Amygdala (tissue), 56 donors: ENCODE results near the gene MERTK.
"Not testable (repeated sequence)": the region's sequence is repeated elsewhere in the genome, so short reads cannot be mapped to it uniquely, and the experiment has no call there.

Experiments used
- DNase-seq, 56 donors: peaks; one replicate each; lab custom pipeline; 2025; lab: John Stamatoyannopoulos, UW

Gene MERTK

DNA sequence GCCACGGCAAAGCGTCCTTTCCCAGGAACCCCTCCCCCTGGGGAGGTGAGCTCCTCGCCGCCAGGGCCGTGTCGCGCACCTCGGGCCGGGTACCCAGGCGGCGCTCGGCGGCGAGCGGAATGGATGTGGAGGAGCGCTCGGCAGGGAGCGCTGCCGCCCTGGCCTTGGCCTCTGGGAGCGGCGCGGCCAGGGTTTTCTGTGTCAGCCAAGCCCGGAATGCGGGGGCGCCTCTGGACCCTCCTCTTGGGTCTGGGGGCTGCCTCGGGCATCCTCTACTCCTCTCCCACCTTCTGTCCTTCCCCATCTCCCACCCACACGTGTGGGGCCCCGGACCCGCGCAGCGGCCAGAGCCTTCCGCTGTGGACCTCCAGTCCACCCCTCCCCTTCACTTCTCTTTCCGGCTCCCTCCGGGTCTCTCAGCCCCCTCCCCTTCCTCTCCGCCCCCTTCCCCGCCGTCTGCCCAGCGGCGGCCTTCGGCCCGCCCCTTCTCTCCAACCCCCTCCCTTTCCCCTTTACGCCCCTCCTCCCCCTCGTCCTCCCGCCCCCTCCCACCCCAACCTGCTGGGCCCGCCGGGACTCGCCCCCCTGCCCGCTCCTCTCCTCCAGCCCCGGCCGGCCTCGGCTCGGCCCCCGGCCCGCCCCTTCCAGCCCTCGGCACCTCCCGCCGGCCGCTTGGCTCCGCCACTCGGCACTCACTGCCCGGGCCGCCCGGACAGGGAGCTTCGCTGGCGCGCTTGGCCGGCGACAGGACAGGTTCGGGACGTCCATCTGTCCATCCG is at the start of gene MERTK:
Gene MERTK (plus strand): TSS at position 684 of the 779 bp plus-strand sequence. CDS start 129 bp downstream, outside the sequence.
- peak in 52 of 56 donors; percentile 27 to 83 (median 68) for DNase-seq

DNA sequence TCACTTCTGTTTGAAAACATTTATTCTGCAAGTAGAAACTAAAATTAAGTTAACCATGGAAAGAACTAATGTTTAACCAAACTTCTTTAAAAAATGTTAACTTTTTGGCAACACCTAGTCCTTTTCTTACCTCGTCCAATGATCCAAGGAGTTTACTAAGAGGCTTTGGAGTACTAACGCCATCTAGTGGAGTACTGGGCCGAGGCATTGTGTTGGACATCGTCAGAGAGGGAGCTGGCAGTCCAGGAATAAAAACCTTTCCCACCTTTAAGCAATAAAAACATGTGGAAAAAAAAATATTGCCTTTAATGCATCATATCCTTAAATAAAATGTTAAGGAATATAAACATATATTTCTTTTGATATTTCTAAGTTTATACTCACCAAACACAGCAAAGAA is 47.8 kb upstream of the MERTK start:
- peak in 8 of 56 donors; percentile 0 to 28 (median 6) for DNase-seq

DNA sequence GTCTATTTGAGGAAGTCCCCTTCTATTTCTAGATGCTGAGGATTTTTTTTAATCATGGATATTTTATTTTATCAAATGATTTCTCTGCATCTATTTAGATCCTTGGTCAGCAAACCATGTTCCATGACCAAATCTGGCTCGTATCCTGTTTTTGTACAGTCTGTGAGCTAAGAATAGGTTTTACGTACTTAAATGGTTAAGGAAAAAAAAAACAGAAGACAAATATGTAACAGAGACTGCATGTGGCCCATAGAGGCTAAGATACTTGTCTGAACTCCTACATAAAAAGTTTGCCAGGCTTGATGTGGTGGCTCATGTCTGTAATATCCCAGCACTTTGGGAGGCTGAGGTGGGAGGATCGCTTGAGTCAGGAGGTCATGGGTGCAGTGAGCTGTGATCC is 45.9 kb upstream of the MERTK start:
- not testable (repeated sequence) for DNase-seq

DNA sequence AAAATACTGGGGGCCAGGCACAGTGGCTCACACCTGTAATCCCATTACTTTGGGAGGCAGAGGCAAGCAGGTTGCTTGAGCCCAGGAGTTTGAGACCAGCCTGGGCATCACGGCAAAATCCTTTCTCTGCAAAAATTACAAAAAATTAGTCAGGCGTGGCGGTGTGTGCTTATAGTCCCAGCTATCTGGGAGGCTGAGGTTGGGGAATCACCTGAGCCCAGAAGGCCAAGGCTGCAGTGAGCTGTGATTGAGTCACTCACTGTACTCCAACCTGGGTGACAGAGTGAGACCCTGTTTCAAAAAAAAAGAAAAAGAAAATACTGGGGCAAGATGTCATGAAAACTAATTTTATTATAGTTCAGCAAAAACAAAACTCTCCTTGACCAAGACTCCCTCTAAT is 38.4 kb upstream of the MERTK start:
- not testable (repeated sequence) for DNase-seq

DNA sequence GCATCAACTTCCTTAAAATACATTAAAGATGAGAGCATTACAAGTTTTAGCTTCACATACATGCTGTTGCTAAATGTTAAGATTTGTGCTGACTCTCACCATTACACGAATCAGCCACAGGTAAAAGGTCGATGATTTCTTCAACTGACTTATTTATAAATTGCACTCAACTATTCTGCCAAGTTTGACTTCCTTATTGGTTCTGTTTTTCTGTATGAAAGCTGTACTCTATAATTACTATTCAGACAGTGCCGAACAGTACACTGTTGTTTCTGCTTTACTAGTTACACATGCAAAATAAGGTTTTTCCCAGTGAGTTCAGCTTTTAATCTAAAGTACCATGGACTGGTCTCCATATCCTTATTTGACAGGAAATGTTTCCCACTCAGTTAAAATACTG is 33.3 kb upstream of the MERTK start:
- not testable (repeated sequence) for DNase-seq

DNA sequence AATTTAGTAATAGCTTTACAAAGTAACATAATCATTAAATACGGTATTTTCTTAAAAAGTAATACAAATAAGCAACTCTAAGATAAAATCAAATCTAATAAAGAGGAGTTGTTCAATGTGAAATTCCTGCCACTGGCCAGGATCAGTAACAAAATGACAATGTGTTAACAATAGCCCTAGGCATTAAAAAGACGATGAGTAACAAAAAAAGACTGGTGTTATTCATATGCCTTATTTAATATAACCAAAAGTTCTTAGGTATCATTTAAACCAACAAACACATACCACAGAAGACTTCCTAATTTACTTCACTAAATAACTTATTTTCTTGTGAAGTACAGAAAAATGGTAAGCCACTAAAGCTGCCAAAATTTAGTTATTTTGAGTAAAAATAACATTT is 25.6 kb upstream of the MERTK start:
- not testable (repeated sequence) for DNase-seq

DNA sequence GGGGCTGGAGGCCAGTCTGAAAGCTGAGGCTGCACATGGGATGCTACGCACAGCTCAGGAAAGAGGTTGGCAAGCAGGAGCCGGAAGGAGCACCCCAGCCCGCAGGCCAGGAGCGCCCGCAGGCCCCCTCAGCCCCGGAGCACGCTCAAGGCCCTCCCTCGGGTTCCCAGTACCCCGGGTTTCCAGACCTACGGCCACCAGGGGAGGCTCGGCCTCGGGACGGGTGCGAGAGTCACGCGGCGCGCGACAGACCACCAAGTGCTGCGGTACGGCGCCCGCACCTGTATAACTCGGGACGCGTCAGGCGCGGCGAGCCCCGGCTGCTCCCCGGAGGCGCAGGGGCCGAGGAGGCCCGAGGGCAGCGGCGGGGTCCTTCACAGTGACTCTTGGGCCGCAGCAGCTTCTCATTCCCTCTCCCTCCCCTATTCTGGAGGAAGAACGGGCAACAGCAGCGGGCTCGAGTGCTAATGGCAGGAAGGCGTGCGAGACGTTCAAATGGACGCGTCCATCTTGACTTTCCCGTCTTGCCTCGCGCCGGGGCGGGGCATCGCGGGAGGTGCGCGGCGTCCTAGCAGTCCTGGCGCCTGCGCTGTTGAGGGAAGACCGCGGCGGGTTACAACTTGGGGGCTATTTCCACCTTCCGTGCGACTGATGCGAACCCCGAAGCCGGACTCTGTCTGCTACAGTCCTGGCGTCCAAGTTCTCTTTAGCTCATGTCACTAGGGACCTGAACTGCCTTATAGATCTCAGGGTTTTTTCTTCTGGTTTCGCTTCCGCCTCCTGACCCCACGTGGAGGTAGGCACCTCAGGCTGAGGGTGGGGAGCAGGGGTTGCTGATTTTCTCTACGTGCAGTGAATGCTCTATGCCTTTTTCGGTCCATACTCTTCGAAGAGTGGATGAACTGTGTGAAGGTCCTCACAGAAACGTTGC is 14.5 kb upstream of the MERTK start, which contains the start of gene ANAPC1:
Gene ANAPC1 (minus strand): TSS at position 533 of the 931 bp plus-strand sequence. CDS start 3,368 bp downstream, outside the sequence.
- DNase-seq, result peak in 55 of 56 donors; percentile 35 to 87 (median 70)

DNA sequence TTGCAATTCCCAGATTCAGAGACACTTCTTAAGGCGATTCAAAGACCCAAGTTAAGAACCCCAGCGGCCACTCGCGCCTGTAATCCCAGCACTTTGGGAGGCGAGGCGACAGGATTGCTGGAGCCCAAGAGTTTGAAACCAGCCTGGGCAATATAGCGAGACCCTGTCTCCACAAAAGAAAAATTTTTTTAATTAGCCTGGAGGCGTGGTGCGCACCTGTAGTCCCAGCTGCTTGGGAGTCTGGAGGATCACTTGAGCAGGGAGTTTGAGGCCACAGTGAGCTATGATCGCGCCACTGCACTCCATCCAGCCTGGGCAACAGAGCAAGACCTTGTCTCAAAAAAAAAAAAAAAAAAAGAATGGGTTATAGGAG is 13.8 kb upstream of the MERTK start:
- peak in 1 of 56 donors; percentile 29 for DNase-seq

DNA sequence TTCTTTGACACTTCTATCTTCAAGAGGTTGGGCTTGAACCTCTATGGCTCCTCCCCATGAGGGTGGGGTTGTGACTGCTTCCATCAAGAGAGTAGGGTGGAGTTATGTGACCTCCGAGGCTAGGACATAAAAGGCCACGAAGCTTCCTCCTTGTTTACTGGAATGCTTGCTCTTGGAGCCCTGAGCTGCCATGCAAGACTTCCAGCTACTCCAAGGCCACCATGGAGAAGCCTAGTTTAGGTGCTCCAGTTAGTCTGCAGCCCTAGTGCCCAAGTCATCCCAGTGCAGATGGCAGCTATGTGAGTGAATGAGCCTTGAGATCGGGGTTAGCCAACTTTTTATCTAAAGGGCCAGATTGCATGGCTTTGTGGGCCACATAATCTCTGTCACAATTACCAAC is 2.4 kb upstream of the MERTK start:
- DNase-seq, result no peak

DNA sequence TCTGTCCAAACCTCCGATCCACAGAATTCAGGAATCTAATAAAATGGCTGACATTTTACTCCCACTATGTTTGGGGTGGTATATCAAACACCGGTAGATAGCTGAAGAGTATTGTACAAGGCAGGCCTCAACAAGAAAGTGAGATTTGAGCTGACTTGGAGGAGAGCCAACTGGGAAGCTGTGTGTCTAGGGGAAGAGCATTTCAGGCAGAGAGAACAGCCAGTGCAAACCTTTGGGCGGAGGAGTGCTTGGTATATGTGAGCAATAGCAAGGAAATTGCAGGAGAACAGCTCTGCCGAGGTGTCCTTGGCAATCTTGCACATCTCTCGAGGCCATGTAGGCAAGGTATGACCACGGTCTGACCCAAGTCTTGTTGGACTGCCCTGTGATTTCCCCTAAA is 1.8 kb upstream of the MERTK start:
- no peak for DNase-seq

DNA sequence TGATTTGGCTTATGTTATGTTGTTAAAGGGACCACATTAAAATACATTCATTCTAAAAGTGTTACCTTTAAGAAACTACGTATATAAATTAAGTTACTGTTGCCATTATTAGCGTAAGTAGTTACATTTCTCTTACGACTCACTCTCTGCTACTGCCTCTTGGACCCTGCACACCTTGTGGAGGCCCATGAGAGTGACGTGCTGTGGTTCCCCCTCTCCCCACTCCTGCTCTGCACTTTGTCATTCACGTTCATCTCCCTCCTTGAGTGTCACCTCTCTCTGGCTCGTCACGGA is 830 bp upstream of the MERTK start:
- no peak for DNase-seq

DNA sequence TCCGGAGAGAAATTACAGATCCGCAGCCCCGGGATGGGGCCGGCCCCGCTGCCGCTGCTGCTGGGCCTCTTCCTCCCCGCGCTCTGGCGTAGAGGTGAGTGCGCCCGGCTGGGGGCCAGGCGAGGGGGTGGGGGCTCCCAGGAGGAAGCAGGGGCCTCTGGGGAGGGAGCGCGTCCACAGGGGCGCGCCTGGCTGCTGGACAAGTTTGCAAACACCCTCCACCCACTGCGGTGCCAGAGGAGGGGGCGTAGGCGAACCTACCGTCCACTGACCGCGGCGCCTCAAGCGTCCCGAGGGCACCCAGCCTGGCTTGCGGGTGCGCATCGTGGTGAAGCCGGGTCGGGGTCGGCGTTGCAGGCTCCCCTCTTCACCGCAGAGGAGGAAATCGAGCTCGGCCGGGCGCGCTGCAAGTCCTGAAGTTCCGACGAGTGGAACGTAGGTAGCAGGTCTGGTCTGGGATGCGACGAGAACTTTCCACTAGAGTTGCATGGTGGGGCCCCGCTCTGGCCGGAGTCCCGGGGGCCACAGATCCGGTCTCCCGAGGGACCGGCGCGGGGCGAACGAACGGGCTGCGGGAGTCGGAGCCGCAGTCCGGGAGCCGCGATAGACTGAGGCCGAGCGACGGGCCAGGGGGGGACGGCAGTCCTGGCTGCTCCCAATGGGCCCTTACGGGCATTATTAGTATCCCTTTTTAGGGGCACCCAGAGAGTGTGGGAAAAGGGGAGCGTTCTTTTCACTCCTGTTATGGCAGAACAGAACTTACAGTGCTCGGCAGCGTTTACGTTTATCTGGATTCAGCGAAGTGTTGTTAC is 502 bp downstream of the MERTK start:
- DNase-seq, result peak in 7 of 56 donors; percentile 19 to 75 (median 51)

DNA sequence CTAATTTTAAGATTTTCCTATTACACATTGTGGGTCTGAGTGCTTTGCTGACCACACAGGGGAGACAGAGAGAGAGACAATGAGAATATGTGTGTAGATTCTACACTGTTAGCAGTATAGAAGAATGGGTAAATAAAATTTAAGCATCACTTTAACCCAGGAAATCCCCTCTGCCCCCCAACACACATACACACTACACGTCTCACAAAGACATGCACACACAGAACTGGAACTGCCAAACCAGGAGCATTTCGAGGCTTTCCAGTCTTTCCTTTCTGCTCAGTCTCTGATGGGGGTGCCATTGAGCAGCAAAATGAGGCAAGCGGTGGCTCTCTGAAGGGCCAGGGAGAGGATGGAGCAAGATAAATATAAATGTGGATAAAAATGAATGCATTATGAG is 2.5 kb downstream of the MERTK start:
- peak in 17 of 56 donors; percentile 3 to 44 (median 13) for DNase-seq

DNA sequence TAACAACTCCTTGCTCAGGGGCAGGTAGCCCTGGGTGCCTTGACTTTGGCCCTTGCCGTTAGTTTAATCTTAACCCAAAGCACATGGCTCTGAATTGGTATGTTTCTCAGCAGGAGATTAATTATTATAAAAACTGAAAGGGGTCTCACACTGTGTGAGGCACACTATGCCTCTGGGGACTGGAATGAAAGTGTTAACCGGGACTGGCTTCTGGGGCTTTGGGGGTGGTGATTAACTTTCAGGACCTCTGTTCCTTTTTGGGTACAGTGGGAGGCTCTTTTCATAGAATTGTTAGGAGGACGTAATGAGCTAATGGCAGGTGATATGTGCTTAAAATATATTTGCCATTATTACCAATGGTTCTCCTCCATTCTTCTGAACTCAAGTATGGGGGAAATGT is 5.1 kb downstream of the MERTK start:
- DNase-seq, result no peak

DNA sequence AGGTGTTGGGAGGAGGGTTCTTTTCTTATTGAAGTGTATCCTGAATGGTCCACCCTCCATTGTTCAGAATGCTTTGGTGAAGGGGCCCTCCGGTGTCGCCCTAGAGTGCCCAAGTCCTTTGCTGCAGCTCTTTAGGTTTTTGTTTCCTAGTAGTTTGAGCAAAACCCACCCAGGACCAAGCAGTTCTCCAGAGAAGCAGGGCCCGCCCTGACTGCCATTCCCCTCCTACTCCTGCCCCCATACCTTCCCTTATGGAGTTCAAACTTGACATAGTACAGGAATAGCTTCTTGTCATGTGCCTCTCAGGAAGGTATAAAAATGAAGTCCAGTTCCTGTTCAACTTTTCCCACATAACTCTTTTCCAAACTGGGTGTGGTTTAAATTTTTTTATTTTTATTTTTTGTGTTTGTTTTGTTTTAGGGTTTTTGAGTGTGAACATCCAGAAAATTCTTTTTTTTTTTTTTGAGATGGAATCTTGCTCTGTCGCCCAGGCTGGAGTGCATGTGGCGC is 5.6 kb downstream of the MERTK start:
- DNase-seq, result no peak

DNA sequence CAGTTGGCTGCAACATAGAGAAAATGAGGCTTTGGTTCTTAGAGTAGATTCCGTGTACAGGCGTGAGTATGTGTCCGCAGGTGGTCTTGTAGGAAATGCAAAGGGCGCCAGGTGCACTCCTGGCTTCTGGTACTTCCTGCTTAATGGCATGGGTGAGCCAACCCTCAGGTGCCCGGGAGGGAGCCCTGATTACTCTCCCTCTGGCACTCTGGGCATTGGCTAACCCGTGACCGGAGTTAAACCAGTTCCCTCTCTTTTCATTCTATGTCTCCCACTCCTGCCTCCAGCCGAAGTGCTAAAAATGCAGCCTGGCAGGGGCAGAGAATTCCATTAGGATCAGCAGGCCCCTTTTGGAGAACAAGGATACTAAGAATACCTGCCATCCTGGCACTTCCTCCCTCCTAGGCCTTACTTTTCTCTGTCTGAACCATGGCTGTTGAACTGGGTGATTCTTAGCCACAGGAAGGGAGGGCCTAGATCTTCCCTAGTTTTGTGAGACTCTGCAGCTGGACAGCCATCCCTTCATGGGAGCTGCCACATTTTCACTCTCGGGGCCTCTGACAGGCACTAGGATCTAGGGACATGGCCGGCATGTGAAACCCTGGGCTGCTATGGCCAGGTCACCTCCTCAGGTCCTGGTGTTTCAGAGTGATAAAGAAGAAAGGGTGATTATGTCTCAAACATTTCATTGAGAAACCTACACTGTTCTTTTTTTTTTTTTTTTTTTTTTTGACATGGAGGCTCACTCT is 6.5 kb downstream of the MERTK start:
- DNase-seq, result no peak

DNA sequence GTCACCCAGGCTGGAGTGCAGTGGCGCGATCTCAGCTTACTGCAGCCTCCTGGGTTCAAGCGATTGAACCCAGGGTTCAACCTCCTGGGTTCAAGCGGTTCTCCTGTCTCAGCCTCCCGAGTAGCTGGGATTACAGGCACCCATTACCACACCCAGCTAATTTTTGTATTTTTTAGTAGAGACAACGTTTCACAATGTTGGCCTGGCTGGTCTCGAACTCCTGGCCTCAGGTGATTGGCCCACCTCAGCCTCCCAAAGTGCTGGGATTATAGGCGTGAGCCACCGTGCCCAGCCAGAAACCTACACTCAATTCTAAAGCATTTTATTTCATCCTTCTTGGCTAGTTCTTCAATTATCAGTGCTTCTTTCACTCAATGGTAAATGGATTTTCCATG is 7.1 kb downstream of the MERTK start:
- DNase-seq, result not testable (repeated sequence)

DNA sequence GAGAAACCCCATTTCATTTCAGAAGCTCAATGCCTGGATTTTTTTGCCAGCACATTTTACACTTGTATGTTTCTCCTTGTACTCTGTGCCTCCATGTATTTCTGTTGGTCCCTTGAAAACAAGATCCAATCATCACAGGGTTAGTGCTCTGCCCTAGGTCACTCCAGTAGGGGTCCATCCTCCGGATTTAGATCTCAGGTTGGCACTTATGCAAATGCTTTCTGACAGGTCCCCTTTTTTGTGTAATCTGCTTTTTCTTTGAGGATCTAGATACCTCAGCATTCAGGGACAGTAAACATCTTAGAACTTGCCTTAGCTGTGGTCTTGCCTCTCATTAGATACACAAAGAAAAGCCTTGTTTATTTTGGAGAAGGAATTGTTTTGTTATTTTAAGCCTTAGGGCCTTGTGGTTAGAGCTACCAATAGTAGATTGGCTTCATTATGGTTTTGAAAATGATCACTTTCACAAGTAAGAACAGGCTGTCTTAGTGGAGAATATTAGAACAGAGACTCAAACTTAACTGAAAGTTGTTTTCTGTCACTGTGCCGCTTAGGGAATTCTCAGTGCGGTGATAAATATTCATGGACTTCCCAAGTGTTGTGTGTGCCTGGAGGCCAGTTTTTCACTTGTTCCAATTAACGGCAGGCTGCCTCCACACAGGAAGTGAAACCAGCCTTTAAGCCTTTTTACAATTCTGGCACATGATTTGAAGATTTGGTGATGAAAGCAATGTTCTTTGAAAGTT is 7.8 kb downstream of the MERTK start:
- peak in 21 of 56 donors; percentile 5 to 60 (median 36) for DNase-seq

DNA sequence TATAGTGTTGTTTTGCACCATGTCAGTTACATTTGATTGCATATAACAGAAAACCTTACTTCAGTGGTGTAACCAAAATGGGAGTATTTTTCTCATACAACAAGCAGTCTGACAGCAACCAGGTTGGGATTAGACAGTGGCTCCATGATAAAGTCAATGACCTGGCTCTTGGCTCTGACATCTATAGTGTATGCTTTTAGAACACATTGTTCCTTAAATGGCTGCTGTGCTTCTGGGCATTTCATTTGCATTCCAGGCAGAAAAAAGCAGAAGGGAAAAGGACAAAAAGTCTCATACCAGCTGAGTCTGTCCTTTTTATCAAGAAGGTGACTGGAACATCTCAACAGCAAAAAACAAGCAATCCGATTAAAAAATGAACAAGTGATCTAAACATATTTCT is 10.2 kb downstream of the MERTK start:
- no peak for DNase-seq
